TTC549 (cell line): ENCODE measurements around the gene DGCR6.
"Not testable (repeated sequence)": the region's sequence is repeated elsewhere in the genome, so short reads cannot be mapped to it uniquely, and the experiment has no call there.

ENCODE experiments used
- FAIRE-seq: peaks from 2 replicates; lab custom pipeline; 2012; peaks lifted over from hg19 to GRCh38; lab: Jason Lieb, UNC

Gene DGCR6

DNA sequence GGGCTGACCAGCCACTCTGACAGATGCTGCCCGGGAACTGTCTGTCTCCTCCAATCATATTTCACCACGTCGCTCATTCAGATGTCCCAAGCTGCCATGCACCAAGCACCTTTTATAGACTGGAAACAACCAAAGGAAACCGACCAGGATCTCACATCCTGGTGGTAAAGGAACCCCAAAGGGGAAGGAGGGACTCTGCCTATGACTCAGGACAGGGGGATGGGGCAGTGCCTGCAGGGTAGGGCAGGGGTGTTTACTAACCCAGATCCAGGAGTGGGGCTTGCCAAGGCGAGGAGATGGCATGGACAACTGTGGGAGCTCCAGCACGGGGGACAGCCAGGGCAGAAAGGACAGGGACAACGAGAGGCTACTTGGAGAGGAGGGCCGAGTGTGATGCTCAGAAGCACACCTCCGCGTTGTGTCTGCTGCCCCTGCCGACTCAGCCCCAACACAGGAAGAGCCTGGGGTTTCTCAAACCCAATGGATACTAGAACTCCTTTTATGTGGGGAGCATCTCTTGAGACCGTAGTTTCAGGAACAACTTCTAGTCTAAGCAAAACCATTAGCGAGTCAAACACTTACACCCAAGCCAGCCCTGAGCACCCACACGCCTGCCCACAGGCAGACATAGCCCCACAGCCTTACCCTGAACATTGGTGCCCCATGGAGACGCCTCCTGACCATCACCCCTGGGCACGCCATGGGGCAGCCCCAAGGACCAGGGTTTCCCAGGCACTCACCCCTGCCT lies 26.0 kb downstream of the DGCR6 start:
- no peak for FAIRE-seq

DNA sequence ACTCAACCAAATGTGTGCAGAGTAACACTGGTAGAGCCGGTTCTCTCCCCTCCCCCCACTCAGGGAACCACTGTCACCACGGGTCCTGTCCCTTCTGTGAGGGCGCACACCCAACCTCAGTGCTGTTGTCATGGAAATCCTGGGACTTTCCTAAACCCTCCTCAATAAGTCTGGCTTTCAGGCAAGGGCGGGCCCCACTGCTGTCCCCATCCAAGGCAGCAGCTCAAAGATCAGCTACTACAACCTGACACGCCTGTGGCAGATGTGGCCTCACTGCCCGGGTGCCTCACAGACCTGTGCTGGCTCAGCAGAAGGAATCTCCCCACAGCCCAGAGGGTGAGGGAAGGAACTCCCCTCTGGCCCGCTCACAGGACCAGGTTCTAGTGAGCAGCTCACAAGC lies 27.8 kb downstream of the DGCR6 start:
- FAIRE-seq = no peak

DNA sequence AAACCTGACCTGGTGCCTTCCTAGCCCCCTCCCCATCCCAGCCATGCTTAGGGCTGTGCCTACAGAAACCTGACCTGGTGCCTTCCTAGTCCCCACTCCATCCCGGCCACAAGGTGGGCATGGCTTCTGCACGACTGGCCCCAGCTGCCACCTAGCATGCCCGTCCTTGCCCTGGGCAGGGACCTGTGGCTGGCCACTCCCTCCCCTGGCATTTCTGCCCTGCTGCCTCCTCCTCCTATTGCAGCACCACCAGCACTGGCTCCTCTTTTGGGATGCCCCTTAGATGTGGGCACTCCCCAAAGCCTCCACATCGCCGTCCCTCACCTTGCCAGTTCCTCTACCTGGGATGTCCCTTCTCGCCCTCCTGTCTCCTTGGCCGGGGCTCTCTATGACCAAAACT lies 28.6 kb downstream of the DGCR6 start:
- not testable (repeated sequence) for FAIRE-seq

DNA sequence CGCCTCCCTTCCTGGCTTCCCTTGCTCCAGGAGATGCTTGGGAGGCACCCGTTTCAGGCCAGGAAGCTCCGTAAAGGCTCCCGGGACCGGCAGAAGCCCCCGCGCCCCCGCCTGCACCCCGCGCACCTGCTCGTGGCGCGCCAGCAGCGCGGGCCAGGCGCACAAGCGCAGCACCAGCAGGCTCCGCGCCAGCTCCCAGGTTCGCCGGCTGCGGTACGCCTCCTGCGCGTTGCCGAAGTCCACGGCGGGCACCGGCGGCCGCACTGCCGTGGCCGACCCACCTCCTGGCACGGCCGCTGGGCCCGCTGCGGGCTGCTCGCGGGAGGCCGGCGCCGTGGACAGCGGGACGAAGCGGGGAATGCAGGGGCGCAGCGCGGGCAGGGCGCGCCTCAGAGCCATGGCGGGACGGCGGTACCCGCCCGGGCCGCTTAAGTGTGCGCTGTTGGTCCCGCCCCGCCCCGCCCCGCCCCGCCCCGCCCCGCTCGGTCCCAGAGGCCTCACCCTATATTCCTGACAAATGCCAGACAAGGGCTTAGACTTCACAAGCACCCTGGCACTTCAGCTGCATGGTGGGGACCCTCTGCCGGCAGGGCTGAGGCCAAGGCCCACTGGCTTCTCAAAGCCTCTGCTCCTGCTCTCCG lies 29.9 kb downstream of the DGCR6 start, which contains the start of gene PRODH:
Gene PRODH, minus strand, starts transcription at position 405 of the 641 bp plus-strand sequence. Its CDS starts 6 bp downstream, at position 399.
- no peak for FAIRE-seq

DNA sequence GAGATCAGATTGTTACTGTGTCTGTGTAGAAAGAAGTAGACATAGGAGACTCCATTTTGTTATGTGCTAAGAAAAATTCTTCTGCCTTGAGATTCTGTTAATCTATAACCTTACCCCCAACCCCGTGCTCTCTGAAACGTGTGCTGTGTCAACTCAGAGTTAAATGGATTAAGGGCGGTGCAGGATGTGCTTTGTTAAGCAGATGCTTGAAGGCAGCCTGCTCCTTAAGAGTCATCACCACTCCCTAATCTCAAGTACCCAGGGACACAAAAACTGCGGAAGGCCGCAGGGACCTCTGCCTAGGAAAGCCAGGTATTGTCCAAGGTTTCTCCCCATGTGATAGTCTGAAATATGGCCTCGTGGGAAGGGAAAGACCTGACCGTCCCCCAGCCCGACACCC lies 32.6 kb downstream of the DGCR6 start:
- not testable (repeated sequence) for FAIRE-seq

DNA sequence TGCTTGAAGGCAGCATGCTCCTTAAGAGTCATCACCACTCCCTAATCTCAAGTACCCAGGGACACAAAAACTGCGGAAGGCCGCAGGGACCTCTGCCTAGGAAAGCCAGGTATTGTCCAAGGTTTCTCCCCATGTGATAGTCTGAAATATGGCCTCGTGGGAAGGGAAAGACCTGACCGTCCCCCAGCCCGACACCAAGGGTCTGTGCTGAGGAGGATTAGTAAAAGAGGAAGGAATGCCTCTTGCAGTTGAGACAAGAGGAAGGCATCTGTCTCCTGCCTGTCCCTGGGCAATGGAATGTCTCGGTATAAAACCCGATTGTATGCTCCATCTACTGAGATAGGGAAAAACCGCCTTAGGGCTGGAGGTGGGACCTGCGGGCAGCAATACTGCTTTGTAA lies 41.0 kb downstream of the DGCR6 start:
- FAIRE-seq = not testable (repeated sequence)

DNA sequence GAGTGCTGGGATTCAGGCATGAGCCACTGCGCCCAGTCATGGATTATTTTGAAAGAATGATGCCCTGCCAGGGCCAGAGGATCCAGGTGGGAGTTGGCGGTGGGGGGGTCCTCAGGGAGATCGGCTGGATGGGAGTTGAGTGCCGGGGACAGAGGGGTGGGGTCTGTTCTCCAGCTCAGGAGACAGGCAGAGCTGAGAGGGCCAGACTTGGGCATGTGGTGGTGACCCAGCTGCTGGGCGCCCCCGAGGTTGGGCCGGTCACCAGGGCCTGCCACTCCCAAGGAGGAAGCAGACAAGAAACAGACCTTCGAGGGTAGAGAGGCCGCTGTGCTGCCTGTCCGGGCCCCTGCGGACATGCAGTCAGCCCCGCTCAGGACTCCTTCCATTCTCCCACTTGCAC lies 41.8 kb downstream of the DGCR6 start:
- FAIRE-seq = no peak

DNA sequence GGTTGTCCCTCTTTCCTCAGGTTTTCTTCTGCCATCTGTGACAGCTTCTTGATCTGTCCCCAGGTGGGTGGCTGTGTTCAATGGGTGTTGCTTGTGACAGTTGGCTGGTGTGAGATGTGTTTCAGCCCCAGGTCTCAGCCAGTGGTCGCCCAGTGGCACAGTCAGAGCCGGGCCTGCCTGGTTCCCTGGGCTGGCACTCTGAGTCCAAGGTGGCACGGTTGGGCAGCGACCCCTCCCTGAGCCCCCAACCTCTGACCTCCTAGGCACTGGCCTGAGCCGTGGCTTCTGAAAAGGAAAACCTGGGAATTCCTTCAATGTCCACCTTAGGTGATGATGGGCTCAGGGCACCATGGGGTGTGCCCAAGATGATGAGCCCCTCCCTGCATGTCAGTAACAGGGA lies 44.0 kb downstream of the DGCR6 start:
- no peak for FAIRE-seq

DNA sequence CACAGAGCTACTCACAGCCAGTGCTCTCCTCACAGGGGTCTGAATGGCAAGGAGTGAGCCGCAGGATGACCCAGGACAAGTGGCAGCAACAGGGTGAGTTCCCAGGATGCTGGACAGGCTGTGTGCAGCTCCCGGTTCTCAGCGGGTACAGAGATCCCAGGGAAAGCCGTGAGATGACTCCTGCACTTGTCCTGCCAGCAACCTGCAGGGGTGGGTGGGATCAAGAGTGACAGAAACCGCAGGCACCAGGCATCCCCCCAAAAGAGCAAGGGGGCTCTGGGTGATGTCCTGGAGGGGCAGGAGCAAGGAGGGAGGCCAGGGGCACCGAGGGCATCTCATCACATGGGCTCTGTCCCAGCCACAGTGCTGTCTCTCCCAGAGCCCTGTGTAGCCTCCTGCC lies 45.9 kb downstream of the DGCR6 start:
- no peak for FAIRE-seq

DNA sequence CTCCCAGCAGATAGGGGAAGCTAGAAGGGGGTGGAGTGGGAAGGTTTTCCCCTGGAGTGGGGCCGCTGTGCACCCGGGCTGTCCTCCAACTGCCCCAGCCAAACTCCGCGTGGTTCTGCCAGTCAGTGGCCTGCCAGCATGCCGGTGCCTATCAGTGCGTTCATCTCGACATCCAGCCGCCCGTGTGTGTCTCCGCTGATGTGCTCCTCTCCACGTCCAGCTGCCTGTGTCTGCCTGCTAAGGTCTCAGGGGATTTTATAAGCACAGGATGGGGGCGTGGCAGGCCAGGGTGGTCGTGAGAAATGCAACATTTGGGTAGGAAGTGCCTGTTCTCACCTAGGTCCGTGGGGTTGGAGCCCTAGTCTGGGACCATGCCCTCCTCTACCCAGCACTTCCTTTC lies 47.0 kb downstream of the DGCR6 start:
- FAIRE-seq = not testable (repeated sequence)

DNA sequence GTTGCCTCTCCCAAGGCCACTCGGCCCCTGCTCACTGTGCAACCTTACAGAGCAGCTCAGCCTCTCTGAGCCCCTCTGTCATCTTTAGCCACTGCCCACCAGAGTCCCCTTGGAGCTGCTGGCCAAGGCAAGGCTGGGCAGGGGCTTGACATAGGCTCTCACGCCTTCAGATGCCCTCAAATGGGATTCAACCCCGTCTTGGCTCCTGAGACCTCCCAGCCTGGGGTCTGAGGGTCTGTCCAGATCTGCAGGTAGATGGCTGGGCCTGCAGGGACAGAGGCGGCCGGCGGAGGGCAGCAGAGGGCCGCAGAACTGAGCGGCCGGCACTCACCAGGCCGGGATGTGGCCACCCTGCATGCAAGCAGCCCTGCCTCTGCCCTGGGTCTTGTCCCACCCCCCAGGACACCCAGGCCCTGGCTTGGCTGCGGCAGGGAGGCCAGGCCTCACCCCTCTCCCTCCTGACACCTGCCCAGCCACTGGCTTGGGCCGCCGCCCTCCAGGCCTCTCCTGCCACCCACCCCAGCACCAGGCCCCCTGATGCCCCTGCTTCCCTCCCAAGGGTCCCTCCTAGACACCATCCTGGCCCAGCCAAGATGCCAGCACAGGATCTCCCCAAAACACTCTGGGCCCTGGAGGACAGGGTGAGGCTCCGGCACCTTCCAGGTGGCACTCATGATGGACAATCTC lies 48.3 kb downstream of the DGCR6 start:
- not testable (repeated sequence) for FAIRE-seq

DNA sequence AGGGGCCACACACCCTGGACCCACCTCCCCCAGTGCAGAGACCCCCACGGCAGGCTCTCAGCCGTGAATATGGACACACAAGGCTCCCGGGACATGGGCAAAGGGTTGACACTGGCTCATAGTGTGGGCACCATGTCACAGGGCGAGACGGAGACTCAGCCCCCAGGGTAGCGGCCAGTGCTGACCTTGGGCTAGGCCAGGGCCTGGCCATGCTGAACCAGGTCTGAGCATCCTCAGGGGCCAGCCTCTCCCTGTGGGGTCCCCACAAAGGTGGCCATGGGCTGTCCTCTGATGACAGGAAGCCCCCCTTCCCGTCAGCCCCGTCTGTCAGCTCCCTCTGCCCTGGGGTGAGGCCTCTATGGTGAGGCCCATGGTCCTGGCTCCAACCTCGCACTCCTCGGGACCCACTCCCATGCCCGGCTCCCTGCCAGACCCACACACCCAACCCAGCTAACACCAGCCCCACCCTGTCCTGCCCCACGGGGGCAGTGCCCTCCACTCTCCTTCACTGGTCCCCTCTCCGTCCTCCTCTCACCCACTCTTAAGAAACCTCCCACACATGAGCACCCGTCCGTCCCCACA lies 49.0 kb downstream of the DGCR6 start:
- no peak for FAIRE-seq

DNA sequence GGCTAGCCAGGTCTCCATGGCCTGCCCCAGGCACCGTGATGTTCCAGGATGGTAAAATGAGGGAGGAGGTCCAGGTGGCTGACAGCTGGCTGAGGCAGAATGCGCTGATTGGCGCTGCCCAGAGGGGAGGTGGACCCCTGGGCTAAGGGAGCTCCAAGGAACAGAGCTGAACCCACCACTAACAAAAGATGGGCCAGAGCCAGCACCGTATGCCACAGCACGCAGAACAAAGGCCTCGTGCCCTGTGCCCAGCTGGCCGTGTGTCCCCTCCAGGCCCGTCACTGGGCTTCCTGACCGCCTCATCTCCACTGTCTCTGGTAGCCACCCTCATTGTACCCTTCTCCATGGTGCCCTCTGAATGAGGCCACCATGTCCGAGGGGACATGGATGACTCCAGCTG lies 49.6 kb downstream of the DGCR6 start:
- no peak for FAIRE-seq

DNA sequence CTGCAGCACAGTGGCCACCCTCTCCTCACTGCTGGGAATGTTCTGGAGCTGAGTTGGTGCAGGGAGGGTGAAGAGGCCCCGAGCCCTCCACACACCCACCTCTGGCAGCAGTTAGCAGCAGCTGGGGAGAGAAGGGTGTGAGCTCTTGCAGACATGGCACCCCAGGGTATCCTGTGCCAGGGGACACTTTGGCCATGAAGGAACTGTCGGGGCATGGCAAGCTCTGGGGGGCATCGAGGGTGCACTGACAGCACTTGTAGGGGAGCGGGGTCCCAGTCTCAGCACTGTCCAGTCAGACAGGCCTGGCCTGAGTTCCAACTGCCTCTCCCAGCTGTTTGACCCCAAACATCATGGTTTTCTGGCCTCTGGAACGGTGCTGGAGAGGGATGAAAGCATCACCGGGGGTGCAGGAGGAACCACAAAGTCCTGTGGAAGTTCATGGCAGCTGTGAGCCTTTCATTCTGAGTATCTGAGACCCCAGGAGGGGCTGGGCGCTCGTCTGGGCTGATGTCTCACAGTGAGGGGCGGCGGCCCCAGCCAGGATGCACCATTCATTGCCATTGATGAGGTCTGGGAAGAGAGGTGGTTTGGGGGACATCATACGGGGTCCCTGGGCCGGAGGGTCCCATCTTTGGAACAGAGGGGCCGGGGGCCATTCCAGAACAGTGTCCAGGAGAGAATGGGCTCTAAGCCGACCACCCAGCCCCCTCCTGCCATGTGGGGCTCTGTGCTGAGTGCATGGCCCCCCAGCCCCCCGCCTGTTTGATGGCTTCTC lies 50.2 kb downstream of the DGCR6 start:
- FAIRE-seq = not testable (repeated sequence)

DNA sequence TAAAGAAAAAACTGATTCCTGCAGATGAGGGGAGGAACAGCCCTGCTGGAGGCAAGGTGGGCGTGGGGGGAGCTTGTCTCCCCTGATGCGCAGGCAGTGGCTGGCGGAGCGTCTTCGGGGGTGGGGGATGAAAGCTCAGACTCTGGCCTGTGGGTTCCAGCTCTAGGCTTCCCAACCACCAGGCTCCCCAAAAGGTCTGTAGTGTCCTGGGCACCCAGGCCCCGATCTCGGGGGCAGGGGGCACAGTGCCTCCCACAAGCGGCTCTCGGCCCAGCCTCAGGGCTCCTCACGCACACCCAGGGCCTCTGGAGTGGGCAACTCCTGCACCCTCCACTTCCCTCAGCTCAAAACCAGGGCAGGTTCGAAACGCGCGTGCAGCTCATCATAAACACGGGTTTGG lies 50.8 kb downstream of the DGCR6 start:
- FAIRE-seq = not testable (repeated sequence)

DNA sequence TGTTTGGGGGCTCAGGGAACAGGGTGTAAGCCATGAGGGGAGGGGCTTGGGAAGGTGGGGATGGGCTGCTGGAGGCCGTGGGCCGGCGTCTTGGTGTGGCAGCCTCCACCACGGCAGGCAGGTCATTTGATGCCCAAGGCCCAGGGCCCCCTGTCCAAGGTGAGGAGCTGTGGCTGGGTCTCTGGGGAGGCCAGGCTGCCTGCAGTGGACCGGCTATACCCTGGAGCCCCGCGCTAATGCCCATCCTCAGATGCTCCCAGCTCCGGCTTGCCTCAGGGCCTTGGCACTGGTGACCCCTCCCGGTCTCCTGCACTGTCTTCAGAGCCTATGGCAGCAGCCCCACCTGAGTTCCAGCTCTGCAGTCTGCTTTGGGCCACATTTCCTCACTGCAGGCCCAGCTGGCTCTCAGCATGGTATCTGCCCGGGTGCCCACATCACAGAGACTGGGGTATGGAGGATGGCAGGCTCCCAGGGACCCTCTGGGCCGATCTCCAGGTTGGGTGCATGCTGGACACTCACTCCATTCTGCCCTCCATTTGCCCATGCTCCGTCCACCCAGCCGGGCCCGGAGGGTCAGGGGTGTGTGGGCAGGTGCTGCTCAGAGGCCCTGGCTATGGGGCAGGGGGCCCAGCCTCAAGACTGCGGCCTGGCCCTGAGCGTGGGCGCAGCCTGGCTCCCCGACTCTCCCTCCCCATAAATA lies 51.7 kb downstream of the DGCR6 start:
- FAIRE-seq = not testable (repeated sequence)

DNA sequence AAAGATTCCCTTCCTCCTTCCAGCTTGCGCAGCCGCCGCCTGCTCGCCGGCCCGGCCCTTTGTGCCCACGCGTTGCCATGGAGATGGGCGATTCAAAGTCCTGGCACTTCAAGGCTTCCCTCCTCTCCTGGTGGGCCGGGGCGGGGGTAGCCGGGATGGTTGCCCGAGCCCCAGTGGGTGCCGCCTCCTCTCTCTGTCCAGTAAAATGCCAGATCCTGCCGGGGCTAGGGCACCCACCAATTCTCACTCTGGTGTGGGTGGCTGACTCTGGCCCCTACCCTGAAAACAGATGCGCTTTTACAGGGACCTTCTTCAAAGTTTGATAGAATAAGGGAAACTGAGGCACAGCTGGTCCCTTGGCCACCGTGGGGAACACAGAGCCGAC lies 52.2 kb downstream of the DGCR6 start:
- not testable (repeated sequence) for FAIRE-seq

DNA sequence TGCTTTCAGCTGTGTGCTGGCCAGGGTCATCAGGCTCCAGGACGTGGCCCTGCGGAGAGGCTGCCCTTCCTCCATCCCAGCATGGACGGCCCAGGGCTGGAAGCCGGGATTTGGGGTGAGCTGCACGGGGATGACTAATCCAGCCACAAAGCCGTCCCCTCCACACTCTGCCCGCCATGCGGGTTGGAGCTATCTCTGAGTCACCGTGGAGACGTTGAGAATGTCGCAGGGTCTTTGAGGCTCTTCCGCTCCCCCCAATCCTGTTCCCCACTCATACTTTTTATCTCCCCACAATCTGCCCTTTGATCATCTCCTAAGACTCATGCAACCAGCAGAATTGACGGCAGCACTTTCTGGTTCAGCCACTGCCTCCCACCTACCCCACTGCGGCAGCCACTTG lies 52.6 kb downstream of the DGCR6 start:
- FAIRE-seq = not testable (repeated sequence)

DNA sequence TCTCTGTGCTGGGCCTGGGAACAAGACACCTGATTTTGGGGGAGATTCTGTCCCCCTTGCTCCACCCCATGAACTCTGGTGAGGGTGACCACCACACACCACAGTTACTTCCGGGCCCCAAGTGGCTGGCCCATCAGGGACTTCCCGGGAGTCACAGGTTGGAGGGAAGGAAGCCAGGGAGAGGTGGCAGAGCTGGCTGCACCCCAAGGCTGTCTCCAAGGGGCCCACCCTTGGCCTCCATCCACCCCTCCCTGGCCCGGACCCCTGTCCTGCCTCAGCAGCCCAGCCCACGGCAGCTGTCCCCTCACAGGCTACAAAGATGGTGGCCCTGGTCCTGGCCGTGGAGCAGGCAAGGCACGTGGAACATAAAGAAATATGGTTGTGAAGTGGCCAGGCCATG lies 53.1 kb downstream of the DGCR6 start:
- FAIRE-seq = not testable (repeated sequence)

DNA sequence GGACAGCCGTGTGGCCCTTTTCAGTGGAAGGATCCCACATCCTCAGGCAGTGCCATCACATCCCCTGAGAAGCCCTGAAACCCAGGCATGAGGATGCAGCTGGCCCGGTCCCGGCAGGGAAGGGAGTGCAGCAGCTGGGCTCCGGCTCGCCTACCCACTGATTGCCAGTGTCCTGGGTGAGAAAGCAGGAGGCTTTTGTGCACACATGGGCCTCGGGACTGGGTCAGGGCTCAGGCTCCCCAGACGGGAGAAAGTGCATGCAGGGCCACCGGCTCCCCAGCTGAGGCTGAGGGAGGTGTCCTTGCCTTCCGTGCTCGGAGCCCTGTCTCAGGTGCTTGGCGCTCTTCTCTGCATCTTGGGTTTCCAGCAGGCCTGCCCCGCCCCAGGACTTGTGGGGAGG lies 53.6 kb downstream of the DGCR6 start:
- FAIRE-seq = not testable (repeated sequence)

DNA sequence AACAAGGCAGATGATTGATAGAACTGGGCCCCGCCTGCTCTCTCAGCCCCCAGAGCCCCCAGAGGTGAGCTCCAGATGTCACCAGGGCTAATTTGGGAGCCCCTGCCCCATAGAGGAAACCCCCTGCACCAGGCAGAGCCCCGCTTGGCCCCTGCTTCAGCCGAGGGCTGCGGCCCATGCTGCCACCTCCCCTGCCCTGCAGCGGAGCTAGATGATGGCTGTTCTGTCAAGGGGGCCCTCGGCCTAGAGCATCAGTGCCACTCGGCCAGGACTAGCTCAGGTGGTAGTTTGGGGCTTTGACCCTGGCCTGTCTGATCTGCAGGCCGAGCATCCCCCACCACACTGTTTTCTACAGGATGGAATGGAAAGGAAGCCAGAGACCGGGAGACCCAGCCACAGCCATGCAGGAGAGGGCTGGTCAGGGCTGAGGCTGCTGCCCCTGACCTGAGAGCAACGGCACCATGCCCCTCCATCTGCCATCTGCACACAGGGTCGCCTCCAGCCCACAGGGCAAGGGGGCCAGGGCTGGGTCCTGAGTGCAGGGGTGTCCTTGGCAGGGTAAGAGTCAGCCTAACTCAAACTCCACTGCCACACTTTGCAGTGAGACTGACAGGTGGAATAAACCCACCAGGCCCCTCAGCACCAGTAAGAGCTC lies 54.2 kb downstream of the DGCR6 start:
- not testable (repeated sequence) for FAIRE-seq
